ENCODE measurements around the gene ADM. TPM values are rescaled to one million over a fixed set of nuclear protein-coding genes. Genes with fewer than 3 reads are reported as not detected.

Gene ADM
- total and polyA plus RNA-seq, 4 experiments from 2014 or later = 0.31 to 0.53 (median 0.49) TPM; not detected in 1

- H3K4me1 Mint-ChIP-seq = peaks cover 26 to 56% (median 40%) of the 10 kb centered on the region in 4 donors
- Histone ChIP-seq H3K36me3 (ENCODE audit: insufficient read depth, low read length) (no peaks in the 10 kb centered on the region), H3K4me3 (ENCODE audit: low read length in 2 of 2) (peak overlapping the region; percentile 97 to 99), H3K9me3 (ENCODE audit: control insufficient read depth in 1 of 2, low read length in 2 of 2) (no peaks in the 10 kb centered on the region), H3K27me3 (ENCODE audit: insufficient read depth, low read length) (peaks cover 19% of the 10 kb centered on the region), H3K27ac (ENCODE audit: low read depth, low read length) (no peak overlapping the region), H3K4me1 (ENCODE audit: insufficient read depth, low read length) (peaks cover 57% of the 10 kb centered on the region)
- peak overlapping the region in 4 of 7 donors; percentile 25 to 83 (median 58) for H3K27ac Mint-ChIP-seq
- H3K4me3 Mint-ChIP-seq = peak overlapping the region; percentile 69 to 98 (median 78)
- CTCF ChIA-PET (ENCODE audit: partially characterized antibody) = interaction anchor here (0.6 to 12.8 kb wide), 7 partner anchors 9 to 1918 kb away, joined by 3 to 349 read pairs (median 24); partner anchors contain the start of gene SBF2
- peak in 4 of 5 donors; percentile 14 to 35 (median 19) for DNase-seq
- POLR2A ChIA-PET (ENCODE audit: partially characterized antibody) = interaction anchor here (0.9 to 5.0 kb wide), 3 partner anchors 10 to 548 kb away, joined by 3 to 39 read pairs (median 4); partner anchors contain the start of gene SBF2
- intact Hi-C loops (cut with micrococcal nuclease) = loop anchor here (10.0 kb wide), 2 partner anchors 51 to 149 kb away; partner anchors contain the start of gene AMPD3
- peaks cover 12 to 15% of the 10 kb centered on the region in 2 donors for H3K27me3 Mint-ChIP-seq
- H3K9me3 Mint-ChIP-seq = no peaks in the 10 kb centered on the region
- peaks cover 0 to 11% of the 10 kb centered on the region in 2 donors for H3K36me3 Mint-ChIP-seq
Measured at GRCh38 chr11:10305964-10306918, 1.4 kb downstream of the ADM start.

GRCh38 chr11:10307022-10307399 lies 2.1 kb downstream of the ADM start:
- Mint-ChIP-seq H3K4me3 (peak overlapping the region; percentile 69 to 98 (median 78)), H3K4me1 (peaks cover 24 to 53% (median 38%) of the 10 kb centered on the region in 4 donors), H3K9me3 (no peaks in the 10 kb centered on the region), H3K36me3 (peaks cover 0 to 11% of the 10 kb centered on the region in 2 donors), H3K27ac (peak overlapping the region in 4 of 7 donors; percentile 0 to 83 (median 1)), H3K27me3 (peaks cover 14 to 17% of the 10 kb centered on the region in 2 donors)
- H3K27ac ChIP-seq (ENCODE audit: low read depth, low read length) = peak overlapping the region; percentile 28
- H3K36me3 ChIP-seq (ENCODE audit: insufficient read depth, low read length) = no peaks in the 10 kb centered on the region
- DNase-seq = no peak
- peaks cover 57% of the 10 kb centered on the region for H3K4me1 ChIP-seq (ENCODE audit: insufficient read depth, low read length)
- H3K27me3 ChIP-seq (ENCODE audit: insufficient read depth, low read length) = peaks cover 19% of the 10 kb centered on the region
- POLR2A ChIA-PET (ENCODE audit: partially characterized antibody) = interaction anchor here (1.2 to 5.0 kb wide), 5 partner anchors 11 to 694 kb away, joined by 5 to 39 read pairs (median 6); partner anchors contain the start of gene SBF2
- no peaks in the 10 kb centered on the region for H3K9me3 ChIP-seq (ENCODE audit: control insufficient read depth in 1 of 2, low read length in 2 of 2)
- CTCF ChIA-PET (ENCODE audit: partially characterized antibody) = interaction anchor here (0.7 to 12.8 kb wide), 18 partner anchors 10 to 693 kb away, joined by 3 to 349 read pairs (median 5); partner anchors contain the start of genes RNF141 and SBF2
- intact Hi-C loops (cut with micrococcal nuclease) = loop anchor here (1.0 to 10.0 kb wide), 9 partner anchors 16 to 772 kb away; partner anchors contain the start of gene AMPD3
- peak overlapping the region; percentile 73 to 99 for H3K4me3 ChIP-seq (ENCODE audit: low read length in 2 of 2)

- H3K4me3 Mint-ChIP-seq = peak overlapping the region; percentile 69 to 98 (median 78)
- ChIA-PET CTCF (ENCODE audit: partially characterized antibody) (interaction anchor here (0.5 to 12.8 kb wide), 23 partner anchors 11 to 741 kb away, joined by 3 to 349 read pairs (median 5); partner anchors contain the start of genes RNF141 and SBF2), POLR2A (ENCODE audit: partially characterized antibody) (interaction anchor here (0.8 to 5.0 kb wide), 8 partner anchors 11 to 694 kb away, joined by 3 to 39 read pairs (median 6); partner anchors contain the start of gene SBF2)
- Histone ChIP-seq H3K27ac (ENCODE audit: low read depth, low read length) (peak overlapping the region; percentile 28), H3K4me1 (ENCODE audit: insufficient read depth, low read length) (peaks cover 52% of the 10 kb centered on the region), H3K4me3 (ENCODE audit: low read length in 2 of 2) (peak overlapping the region; percentile 54 to 73), H3K27me3 (ENCODE audit: insufficient read depth, low read length) (peaks cover 19% of the 10 kb centered on the region), H3K36me3 (ENCODE audit: insufficient read depth, low read length) (no peaks in the 10 kb centered on the region), H3K9me3 (ENCODE audit: control insufficient read depth in 1 of 2, low read length in 2 of 2) (no peaks in the 10 kb centered on the region)
- H3K36me3 Mint-ChIP-seq = peaks cover 0 to 9% of the 10 kb centered on the region in 2 donors
- DNase-seq = peak; percentile 81 to 86 (median 84)
- H3K9me3 Mint-ChIP-seq = no peaks in the 10 kb centered on the region
- H3K27ac Mint-ChIP-seq = peak overlapping the region in 6 of 7 donors; percentile 7 to 88 (median 59)
- H3K27me3 Mint-ChIP-seq = peaks cover 14 to 21% of the 10 kb centered on the region in 2 donors
- peaks cover 22 to 48% (median 35%) of the 10 kb centered on the region in 4 donors for H3K4me1 Mint-ChIP-seq
- intact Hi-C loops (cut with micrococcal nuclease) = loop anchor here (1.0 to 10.0 kb wide), 9 partner anchors 16 to 772 kb away; partner anchors contain the start of gene AMPD3
Measured at GRCh38 chr11:10307400-10308200, 2.7 kb downstream of the ADM start.

- Histone ChIP-seq H3K4me1 (ENCODE audit: insufficient read depth, low read length) (peaks cover 51% of the 10 kb centered on the region), H3K4me3 (ENCODE audit: low read length in 2 of 2) (peak overlapping the region in 1 of 2 donors; percentile 54), H3K27ac (ENCODE audit: low read depth, low read length) (no peak overlapping the region), H3K36me3 (ENCODE audit: insufficient read depth, low read length) (no peaks in the 10 kb centered on the region), H3K9me3 (ENCODE audit: control insufficient read depth in 1 of 2, low read length in 2 of 2) (no peaks in the 10 kb centered on the region), H3K27me3 (ENCODE audit: insufficient read depth, low read length) (peaks cover 19% of the 10 kb centered on the region)
- ChIA-PET CTCF (ENCODE audit: partially characterized antibody) (interaction anchor here (0.9 to 12.8 kb wide), 16 partner anchors 11 to 742 kb away, joined by 3 to 349 read pairs (median 5); partner anchors contain the start of genes RNF141 and SBF2), POLR2A (ENCODE audit: partially characterized antibody) (interaction anchor here (0.8 to 5.0 kb wide), 8 partner anchors 12 to 695 kb away, joined by 3 to 39 read pairs (median 6); partner anchors contain the start of gene SBF2)
- Mint-ChIP-seq H3K4me3 (peak overlapping the region; percentile 73 to 98 (median 79)), H3K27ac (peak overlapping the region in 3 of 7 donors; percentile 14 to 83 (median 65)), H3K9me3 (no peaks in the 10 kb centered on the region), H3K4me1 (peaks cover 20 to 43% (median 32%) of the 10 kb centered on the region in 4 donors), H3K27me3 (peaks cover 14 to 21% of the 10 kb centered on the region in 2 donors), H3K36me3 (peaks cover 0 to 6% of the 10 kb centered on the region in 2 donors)
- DNase-seq = no peak
- intact Hi-C loops (cut with micrococcal nuclease) = loop anchor here (10.0 kb wide), 2 partner anchors 54 to 146 kb away; partner anchors contain the start of gene AMPD3
Measured at GRCh38 chr11:10308201-10308954, 3.5 kb downstream of the ADM start.

GRCh38 chr11:10309163-10310093 lies 4.6 kb downstream of the ADM start:
- no peaks in the 10 kb centered on the region for H3K36me3 ChIP-seq (ENCODE audit: insufficient read depth, low read length)
- peaks cover 40% of the 10 kb centered on the region for H3K4me1 ChIP-seq (ENCODE audit: insufficient read depth, low read length)
- Mint-ChIP-seq H3K4me1 (peaks cover 14 to 35% (median 24%) of the 10 kb centered on the region in 4 donors), H3K27me3 (peaks cover 15 to 21% of the 10 kb centered on the region in 2 donors), H3K27ac (peak overlapping the region in 1 of 7 donors; percentile 83), H3K36me3 (no peaks in the 10 kb centered on the region), H3K4me3 (no peak overlapping the region), H3K9me3 (no peaks in the 10 kb centered on the region)
- H3K27ac ChIP-seq (ENCODE audit: low read depth, low read length) = no peak overlapping the region
- no peaks in the 10 kb centered on the region for H3K9me3 ChIP-seq (ENCODE audit: control insufficient read depth in 1 of 2, low read length in 2 of 2)
- DNase-seq = no peak
- CTCF ChIA-PET (ENCODE audit: partially characterized antibody) = interaction anchor here (0.9 to 12.8 kb wide), 7 partner anchors 13 to 561 kb away, joined by 3 to 349 read pairs (median 38); partner anchors contain the start of gene SBF2
- H3K27me3 ChIP-seq (ENCODE audit: insufficient read depth, low read length) = peaks cover 19% of the 10 kb centered on the region
- no peak overlapping the region for H3K4me3 ChIP-seq (ENCODE audit: low read length in 2 of 2)
- POLR2A ChIA-PET (ENCODE audit: partially characterized antibody) = interaction anchor here (0.9 to 2.2 kb wide), 2 partner anchors 11 to 99 kb away, joined by 3 to 6 read pairs; no protein-coding TSS in a partner anchor
- intact Hi-C loops (cut with micrococcal nuclease) = loop anchor here (10.0 kb wide), 2 partner anchors 55 to 145 kb away; partner anchors contain the start of gene AMPD3
